GOT3 (cell line): ENCODE data around the gene SARDH.
"Not testable (repeated sequence)": the region's sequence is repeated elsewhere in the genome, so short reads cannot be mapped to it uniquely, and the experiment has no call there.

Source experiments
- DNase-seq: peaks from one replicate; lab custom pipeline; 2025; ENCODE audit warnings: mixed read lengths; lab: John Stamatoyannopoulos, UW

Gene SARDH

DNA sequence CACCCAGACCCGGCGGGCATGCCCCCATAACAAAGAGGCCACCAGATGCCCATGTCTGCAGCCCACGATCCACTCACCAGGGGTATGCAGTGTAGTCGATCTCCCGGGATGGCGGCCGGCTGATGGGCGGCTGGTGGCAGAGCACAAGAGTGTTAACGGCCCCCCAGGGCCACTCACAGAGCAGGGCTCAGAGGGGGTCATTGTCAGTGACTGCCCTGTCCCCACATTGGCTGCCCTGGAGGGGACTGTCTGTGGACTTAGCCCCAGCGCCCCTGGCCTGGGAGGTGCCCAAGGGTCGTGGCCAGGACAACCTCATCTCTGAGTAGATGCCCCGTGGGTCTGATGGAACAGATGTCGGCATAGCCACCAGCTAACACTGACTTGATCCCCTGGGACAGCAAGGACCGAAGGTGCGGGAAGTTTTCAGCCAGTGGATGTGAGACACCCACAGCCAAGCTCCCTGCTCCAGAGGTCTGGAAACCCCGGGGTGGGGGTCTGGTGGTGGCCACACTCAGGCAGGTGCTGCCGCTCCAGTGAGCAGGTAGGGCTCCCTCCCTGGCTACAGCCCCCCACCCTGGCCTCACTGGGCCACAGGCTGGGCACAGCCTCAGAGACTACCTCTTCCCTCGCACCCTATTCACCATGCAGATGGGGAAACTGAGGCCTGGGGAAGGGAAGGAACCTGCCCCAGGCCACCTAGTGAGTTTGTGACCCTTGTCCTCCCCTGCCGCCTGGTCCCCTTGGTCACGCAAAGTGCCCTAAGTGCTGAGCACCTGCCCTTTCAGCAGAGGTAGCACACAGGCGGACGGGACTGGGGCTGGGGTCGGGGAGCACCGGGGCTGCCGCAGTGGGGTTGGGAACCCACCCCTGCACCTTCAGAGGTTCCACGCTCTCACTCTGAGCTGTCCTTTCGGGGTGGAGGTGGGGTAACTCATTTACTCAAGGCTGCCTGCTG is 38.1 kb upstream of the SARDH start:
- no peak for DNase-seq

- no peak for DNase-seq
These were observed 37.1 kb upstream of the SARDH start for GRCh38 chr9:133775291-133775690.

DNA sequence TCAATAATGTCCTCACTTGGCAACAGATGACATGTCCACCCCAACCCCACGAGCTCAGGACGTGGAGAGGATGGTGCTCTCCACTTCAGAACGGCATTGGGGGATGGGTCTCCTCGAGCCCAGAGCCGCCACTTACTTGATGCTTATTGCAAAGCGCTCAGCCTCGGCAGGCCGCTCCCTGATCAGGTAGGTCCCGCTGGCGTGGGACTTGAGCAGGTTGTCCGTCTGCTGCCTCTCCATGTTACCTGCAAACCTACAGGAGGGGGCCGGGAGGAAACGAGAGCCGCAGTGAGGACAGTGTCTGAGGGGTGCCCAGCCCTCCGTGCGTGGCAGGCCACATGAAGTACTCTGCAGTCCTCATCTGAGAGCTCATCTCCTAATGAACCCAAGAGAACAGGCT is 36.6 kb upstream of the SARDH start:
- DNase-seq, result no peak

- no peak for DNase-seq
These were observed 35.9 kb upstream of the SARDH start for GRCh38 chr9:133773889-133774655.

DNA sequence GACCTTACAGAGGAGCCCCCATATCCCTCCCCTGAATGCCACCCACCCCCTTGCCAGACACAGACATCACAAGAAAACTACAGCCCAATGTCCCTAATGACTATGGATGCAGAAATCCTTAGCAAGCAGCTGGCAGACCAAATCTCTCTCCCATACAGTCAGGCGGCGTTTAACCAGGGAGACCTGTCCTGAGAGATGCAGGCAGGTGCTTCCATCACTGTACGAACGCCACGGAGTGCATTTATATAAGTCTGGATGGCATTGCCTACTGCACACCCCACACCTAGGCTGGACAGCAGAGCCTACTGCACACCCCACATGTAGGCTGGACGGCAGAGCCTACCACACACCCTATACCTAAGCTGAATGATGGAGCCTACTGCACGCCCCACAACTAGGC is 34.4 kb upstream of the SARDH start:
- no peak for DNase-seq

DNA sequence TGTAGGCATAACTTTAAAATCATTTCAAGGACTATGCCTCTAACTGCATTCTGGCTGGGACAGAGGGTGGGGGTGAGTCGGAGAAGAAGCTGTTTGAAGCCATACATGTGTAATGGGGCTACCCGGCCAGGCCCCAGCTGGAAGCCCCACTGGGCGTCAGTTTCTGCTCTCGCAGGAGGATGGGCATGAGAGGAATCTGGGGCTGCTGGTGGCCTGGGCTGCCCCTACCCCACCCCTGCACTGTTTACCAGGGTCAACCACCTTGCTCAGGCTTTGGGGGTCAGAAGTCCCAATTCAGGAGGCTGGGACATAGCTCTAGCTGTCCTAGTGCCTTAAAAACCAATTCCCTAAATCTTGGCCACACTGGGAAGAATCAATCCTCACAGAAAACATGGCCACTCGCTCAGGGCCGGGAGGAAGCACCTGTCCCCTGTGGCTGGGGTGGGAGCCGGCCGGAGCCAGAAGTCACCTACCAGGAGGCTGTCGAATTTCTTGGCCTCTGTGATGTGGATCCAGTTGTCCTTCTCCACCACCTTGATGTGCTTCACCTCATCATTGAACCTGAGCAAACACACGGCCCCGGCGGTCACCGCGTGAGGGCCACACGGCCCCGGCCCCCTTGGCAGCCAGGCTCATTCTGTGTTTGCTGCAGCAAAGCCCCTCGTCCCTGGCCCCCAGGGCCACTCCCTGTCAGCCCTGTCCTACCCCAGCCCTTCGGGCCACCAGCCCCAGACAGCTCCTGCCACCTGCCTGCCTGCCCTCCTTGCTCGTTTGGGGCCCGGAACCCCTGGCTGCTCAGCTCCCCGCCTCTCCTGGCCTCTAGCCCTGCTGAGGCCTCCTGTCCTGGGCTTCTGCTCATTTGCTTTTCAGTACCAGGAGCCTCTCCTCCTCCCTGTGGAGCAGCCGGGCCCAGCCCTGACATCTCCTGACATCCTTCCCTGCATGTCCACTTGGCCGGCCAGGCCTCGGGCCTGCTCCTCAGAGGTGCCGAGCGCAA is 33.6 kb upstream of the SARDH start:
- no peak for DNase-seq

DNA sequence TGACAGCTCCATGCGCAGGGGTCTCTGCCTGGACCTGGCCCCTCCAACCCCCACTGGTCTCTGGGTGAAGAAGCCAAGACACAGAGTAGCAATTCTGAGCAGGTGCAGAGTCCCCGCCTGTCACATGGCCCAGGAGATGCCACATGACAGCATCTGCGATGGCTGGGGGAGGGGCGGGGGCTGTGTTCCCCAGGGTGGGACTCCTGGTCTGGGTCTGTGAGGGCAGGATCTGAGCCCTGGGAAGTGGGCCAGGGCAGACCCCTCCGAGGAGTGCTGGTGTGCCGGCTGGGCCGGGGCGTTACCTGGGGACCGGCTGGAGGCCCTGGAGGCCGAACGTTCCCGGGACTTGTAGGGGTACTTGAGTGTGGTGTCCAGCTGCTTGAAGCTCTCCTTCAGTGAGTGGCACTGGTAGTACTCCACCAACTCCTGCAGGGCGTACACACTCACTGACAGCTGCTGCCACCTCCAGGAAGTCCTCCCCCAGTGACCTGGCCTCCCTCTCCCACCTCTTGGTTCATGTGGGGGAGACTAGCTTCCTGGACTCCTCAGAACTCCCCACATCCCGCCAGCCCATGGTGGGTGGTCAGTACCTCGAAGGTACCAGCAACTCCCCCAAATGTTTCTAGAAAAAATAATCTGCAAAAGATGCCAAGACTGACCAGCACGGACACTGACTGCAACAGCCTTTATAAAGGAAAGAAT is 32.1 kb upstream of the SARDH start:
- no peak for DNase-seq

- DNase-seq, result no peak
These were observed 31.4 kb upstream of the SARDH start for GRCh38 chr9:133769511-133770075.

DNA sequence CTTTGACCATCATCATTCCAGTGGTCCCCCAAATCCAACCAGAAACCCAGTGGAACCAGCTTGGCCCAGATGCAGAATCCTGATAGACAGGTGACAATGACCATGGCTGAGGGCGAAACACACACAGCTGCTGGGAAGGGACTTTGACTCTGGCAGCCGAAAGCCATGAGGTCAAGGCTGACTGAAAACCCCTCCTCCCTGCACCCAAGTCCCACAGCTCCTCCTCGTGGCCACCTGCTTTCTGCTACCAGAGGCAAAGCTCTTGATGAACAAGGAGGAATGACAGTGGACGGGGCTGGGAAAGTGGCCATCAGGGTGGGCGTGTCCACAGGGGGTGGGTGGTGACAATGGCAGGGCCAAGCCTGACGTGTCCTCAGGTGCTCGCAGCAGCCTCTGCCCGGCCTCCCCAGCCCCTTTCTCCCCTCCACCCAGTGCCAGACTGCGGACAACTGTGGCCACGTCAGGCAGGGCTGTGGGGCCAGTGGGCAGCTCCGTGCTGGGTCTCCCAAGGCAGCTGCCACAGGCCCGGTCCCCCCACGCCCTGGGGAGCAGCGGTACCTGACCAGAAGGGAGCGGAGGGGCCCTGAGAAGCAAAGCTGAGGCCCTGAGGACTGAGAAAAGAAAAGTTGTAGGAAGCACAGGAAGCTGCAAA is 30.8 kb upstream of the SARDH start:
- no peak for DNase-seq

DNA sequence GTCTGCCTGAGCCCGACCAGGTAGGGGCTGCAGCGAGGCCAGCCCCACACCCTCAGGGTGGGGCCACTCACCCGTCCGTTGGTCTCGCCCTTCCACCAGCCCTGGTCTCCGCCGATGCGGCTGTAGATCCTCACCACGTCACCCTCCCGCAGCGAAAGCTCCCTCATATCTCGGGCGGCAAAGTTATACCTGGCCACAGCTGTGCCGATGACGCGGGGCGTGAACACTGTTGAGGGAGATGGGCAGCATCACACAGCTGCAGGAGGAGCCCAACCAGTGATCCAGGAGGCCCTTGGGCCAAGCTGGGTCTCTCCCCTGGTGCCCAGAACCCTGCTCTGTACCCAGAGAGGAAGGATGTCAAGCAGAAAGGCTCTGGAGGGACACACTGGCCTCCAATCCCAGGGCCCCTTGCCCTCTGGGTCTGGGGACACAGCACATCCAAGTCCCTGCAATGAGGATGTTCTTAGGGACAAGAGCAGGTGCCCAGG is 30.3 kb upstream of the SARDH start:
- no peak for DNase-seq

GRCh38 chr9:133767625-133768024 is 29.5 kb upstream of the SARDH start:
- DNase-seq, result no peak

DNA sequence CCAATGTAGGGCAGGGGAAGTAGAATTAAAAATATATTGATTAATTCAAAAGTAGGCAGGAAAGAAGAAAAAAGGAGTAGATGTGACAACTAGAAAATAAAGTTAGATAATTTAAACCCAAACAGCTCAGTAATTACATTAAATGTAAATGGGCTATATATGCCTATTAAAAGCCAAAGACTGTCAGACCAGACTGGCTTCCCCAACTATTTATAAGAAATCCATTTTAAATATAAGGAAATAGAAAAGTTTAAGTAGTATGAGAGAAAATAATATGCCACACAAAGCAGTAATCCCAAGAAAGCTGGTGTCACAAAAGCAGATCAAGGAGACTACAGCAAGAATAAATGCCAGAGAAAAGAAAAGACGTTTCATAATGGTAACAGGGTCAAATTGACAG is 28.9 kb upstream of the SARDH start:
- DNase-seq, result no peak

- not testable (repeated sequence) for DNase-seq
These were observed 28.1 kb upstream of the SARDH start for GRCh38 chr9:133766234-133766633.

GRCh38 chr9:133763272-133764183 is 25.4 kb upstream of the SARDH start:
- no peak for DNase-seq

DNA sequence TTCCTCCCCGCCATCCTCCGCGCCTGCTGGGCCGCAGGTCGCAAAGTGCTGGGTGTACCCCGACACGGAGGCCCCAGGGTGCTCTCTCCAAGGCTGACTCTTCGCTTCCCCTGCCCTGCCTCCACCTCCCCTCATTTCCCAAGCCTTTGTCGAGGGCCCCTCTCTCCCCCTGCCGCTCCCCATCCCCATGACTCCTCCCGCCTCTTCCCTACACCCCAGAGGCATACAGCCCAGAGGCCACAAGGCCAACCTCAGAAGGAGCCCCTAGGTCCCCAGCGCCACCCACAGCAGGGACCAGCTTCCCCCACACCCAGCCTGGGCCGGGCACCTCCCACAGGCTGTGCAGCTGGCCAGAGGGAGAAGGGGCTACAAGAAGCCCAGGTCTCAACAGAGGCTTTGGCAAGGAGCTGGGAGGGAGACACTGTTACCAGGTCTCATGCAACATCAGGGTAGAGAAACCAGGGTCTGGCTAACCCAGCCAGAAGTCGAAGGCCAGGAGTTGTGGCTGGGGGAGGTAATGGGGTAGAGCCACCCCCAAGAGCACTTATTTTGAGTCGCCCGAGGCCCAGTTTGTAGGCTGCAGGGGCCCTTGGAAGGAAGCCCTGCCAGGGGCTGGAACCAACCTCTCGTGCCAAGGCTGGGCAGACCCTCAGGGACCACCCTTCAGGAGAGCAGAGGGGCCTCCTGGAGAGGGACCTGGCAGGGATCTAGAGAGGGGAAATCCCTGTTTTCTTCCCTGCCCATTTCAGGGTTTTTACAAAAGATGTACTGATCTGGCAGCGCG is 24.5 kb upstream of the SARDH start:
- no peak for DNase-seq

DNA sequence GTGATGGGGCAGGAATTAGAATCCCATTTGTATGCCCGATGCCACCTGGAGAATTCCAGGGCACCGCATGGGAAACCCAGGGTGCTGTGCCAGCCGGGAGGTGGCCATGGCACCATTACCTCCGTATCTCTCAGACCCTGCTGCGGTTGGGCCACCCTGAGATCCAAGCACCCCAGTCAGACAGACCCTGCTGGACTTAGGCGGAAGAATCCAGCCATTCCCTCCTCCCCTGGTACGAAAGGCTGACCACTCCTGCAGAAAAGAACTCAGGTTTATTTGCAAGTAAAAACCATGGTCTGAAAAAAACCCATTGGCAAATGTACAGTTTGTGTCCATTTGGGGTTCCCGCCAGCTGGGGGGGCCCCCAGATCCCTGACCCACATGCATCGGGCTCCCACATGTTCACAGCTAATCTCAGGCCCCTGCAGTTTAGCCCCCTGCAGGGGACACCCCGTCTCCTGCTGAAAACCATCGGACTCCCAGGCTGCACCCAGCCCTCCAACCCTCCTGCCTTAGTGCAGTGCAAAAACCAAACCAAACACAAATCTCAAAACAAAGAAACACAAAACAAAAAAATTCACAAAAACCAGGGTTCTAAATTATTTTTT is 23.6 kb upstream of the SARDH start:
- no peak for DNase-seq

DNA sequence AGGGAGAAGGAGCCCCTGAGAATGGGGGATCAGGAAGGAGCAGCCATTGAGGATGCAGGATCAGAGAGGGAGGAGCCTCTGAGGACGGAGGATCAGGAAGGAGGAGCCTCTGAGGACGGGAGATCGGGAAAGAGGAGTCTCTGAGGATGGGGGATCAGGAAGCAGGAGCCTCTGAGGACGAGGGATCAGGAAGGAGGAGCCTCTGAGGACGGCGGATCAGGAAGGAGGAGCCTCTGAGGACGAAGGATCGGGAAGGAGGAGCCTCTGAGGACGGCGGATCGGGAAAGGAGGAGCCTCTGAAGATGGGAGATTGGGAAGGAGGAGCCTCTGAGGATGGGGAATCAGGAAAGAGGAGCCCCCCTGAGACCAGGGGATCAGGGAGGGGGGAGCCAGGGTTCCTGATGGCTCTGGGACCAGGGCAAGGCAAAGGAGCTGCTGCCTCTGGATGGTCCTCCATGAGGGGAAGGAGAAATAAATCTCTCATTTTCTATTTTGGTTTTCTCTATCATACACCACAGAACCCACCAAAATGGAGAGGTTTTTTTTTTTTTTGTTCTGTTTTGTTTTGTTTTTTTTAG is 22.6 kb upstream of the SARDH start:
- DNase-seq, result no peak

- no peak for DNase-seq
These were observed 21.8 kb upstream of the SARDH start for GRCh38 chr9:133759946-133760345.
